ENCODE results near the gene ISG15. TPM values are rescaled to one million over a fixed set of nuclear protein-coding genes. Genes with fewer than 3 reads are reported as not detected.

Gene ISG15
- total RNA-seq, 1 experiment from 2014 or later, result 758 TPM

DNA sequence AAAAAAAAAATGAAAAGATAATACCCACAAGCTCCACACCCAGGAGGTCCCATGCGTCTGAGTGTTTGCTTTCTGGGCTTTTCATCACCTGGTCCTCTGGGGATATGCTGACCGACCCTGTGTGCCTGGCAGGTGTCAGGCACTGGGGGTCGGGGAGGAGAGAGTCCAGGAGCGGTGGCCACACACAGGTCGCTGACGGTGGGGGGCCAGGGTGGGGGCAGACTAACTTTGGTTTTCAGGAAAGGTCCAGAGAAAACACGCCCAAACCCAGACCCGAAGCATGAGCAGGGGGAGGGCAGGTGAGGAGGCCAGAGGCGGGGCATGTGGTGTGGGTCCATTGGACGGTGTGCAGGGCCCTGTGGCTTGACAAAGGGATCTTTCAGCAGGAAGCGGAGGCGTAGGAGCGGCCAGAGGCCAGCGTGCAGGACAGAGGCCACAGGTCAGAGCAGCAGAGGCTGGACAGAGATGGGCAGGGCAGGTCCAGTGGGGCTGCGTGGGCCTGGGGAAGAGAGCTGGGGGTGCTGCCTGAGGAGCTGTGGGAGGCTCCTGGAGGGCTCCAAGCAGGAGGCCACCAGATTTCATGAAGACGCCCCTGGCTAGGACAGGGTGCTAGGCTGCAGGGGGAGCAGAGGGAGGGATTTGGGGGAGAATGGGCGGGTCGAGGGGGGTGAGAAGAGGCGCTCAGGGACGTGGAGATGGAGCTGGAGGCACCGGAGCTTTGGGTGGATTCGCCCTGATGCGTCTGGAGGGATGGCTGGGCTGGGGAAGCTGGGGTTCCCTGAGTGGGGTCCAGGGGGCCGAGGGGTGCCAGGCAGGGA, 45.0 kb downstream of the ISG15 start:
- H3K4me2 ChIP-seq (ENCODE audit: low read length), result peak overlapping the region; percentile 96
- H3K27me3 ChIP-seq (ENCODE audit: low read length), result no peaks in the 10 kb centered on the region
- peaks cover 38% of the 10 kb centered on the region for H3K4me1 ChIP-seq (ENCODE audit: insufficient read depth, low read length)
- DNase-seq, result peak; percentile 48
- peaks cover 3% of the 10 kb centered on the region; the same call in 1 of the 2 replicates for H3K79me2 ChIP-seq (ENCODE audit: low read length)
- H3K4me3 ChIP-seq (ENCODE audit: low read length), result peak overlapping the region; percentile 85
- no peaks in the 10 kb centered on the region for H3F3A ChIP-seq (ENCODE audit: low read length, unreplicated experiment)
- H4K20me1 ChIP-seq (ENCODE audit: low read length), result peaks cover 8% of the 10 kb centered on the region; the same call in 1 of the 2 replicates
- intact Hi-C loops (cut with micrococcal nuclease), result no loop called here
- ChIA-PET POLR2A (ENCODE audit: unreplicated experiment) (interaction anchor here (0.9 kb wide), 1 partner anchor 37 kb away, joined by 7 read pairs; no protein-coding TSS in a partner anchor), CTCF (interaction anchor here (0.9 to 1.0 kb wide), 2 partner anchors 9 to 44 kb away, joined by 3 read pairs; no protein-coding TSS in a partner anchor)
- no peaks in the 10 kb centered on the region for H3K9me3 ChIP-seq (ENCODE audit: low read length)
- peak overlapping the region; percentile 67; the same call in 1 of the 2 replicates for H3K9ac ChIP-seq (ENCODE audit: low read length)
- peak overlapping the region; percentile 70 for H2AFZ ChIP-seq (ENCODE audit: low read length)
- H3K27ac ChIP-seq (ENCODE audit: low read length), result no peak overlapping the region
- no peaks in the 10 kb centered on the region for H3K9me2 ChIP-seq (replicated peaks; ENCODE audit: low read length)
- ATAC-seq, result peak; percentile 15
- peaks cover 25% of the 10 kb centered on the region for H3K36me3 ChIP-seq (ENCODE audit: low read depth, low read length)
- no peak for TF ChIP-seq EZH2 (IDR thresholded peaks at IDR 0.05; ENCODE audit: low read length, unreplicated experiment)
- no peak for TF ChIP-seq EZH2phosphoT487 (IDR thresholded peaks at IDR 0.05; ENCODE audit: borderline replicate concordance, low read length)
- no peak for TF ChIP-seq CTCF (conservative IDR thresholded peaks at IDR 0.05; ENCODE audit: low read depth, low read length)
- no TSS peak for BruUV-seq (replicated peaks)

DNA sequence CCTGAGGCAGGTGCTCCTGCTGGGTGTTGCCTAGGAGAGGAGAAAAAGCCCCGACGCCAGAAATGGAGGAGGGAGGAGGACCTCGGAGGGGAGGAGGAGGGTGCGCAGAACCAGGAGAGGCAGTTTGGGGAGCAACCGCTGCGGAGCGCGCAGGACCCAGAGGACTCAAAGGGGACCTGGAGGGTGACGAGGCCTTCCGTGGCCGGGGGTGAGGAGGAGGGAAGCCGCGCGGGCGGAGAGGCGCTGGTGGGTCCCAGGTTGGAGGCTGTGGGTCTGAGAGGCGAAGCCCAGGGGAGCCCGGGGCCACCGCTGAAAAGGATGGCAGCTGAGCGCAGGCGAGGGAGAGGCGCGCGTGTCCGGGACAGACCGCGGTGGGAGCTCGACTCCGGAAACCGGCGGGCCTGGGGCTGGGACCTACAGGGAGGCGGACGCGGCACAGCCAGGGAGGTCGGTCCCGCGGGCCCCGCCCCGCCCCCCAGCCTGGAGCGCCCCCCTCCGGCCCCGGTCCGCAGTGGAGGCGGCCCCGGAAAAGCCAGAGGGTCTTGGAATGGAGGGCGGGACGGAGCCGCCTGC, 45.7 kb downstream of the ISG15 start:
- Histone ChIP-seq H3K9ac (ENCODE audit: low read length) (peak overlapping the region; percentile 67; the same call in 1 of the 2 replicates), H3K9me3 (ENCODE audit: low read length) (no peaks in the 10 kb centered on the region), H3K4me2 (ENCODE audit: low read length) (peak overlapping the region; percentile 96), H3K36me3 (ENCODE audit: low read depth, low read length) (peaks cover 18% of the 10 kb centered on the region), H3K4me1 (ENCODE audit: insufficient read depth, low read length) (peaks cover 46% of the 10 kb centered on the region), H3K27me3 (ENCODE audit: low read length) (no peaks in the 10 kb centered on the region), H3K27ac (ENCODE audit: low read length) (no peak overlapping the region), H2AFZ (ENCODE audit: low read length) (peak overlapping the region; percentile 70), H3K79me2 (ENCODE audit: low read length) (peaks cover 3% of the 10 kb centered on the region; the same call in 1 of the 2 replicates), H3K9me2 (replicated peaks; ENCODE audit: low read length) (no peaks in the 10 kb centered on the region), H3F3A (ENCODE audit: low read length, unreplicated experiment) (no peaks in the 10 kb centered on the region), H3K4me3 (ENCODE audit: low read length) (peak overlapping the region; percentile 85), H4K20me1 (ENCODE audit: low read length) (peaks cover 5% of the 10 kb centered on the region; the same call in 1 of the 2 replicates)
- intact Hi-C loops (cut with micrococcal nuclease), result no loop called here
- DNase-seq (peak; percentile 48), ATAC-seq (peak; percentile 26)
- TF ChIP-seq CTCF (conservative IDR thresholded peaks at IDR 0.05; ENCODE audit: low read depth, low read length), result peak; percentile 65
- TF ChIP-seq EZH2 (IDR thresholded peaks at IDR 0.05; ENCODE audit: low read length, unreplicated experiment), result no peak
- ChIA-PET POLR2A (ENCODE audit: unreplicated experiment) (interaction anchor here (0.9 kb wide), 1 partner anchor 37 kb away, joined by 7 read pairs; no protein-coding TSS in a partner anchor), CTCF (interaction anchor here (0.9 to 1.0 kb wide), 2 partner anchors 9 to 45 kb away, joined by 3 read pairs; no protein-coding TSS in a partner anchor)
- no TSS peak for BruUV-seq (replicated peaks)

Measured in PC-3 (cell line).